Measurements from ENCODE around the gene PRXL2A.

PRXL2A gene

DNA sequence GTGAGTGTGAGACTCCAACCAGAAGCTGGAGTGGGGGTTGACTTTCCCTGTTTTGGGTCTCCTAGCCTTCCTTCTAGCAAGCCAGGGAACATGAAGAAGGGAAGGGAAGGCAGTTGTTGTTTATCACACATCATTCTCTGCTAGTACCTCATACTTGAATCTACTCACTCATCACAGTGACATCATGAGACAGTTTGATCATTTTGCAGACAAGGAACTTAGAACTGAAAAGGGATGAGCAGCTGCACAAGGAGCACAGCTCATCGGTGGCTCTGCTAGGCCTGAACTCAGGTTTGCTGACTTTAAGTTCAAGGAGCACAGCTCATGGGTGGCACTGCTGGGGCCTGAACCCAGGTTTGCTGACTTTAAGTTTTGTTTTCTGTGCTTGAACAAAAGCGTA lies 19.2 kb downstream of the PRXL2A start:
- TF ChIP-seq, protein P1, sequence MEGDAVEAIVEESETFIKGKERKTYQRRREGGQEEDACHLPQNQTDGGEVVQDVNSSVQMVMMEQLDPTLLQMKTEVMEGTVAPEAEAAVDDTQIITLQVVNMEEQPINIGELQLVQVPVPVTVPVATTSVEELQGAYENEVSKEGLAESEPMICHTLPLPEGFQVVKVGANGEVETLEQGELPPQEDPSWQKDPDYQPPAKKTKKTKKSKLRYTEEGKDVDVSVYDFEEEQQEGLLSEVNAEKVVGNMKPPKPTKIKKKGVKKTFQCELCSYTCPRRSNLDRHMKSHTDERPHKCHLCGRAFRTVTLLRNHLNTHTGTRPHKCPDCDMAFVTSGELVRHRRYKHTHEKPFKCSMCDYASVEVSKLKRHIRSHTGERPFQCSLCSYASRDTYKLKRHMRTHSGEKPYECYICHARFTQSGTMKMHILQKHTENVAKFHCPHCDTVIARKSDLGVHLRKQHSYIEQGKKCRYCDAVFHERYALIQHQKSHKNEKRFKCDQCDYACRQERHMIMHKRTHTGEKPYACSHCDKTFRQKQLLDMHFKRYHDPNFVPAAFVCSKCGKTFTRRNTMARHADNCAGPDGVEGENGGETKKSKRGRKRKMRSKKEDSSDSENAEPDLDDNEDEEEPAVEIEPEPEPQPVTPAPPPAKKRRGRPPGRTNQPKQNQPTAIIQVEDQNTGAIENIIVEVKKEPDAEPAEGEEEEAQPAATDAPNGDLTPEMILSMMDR (IDR thresholded peaks at IDR 0.05; ENCODE audit: low read depth, low read length, missing control alignments): no peak
- H3K4me3 ChIP-seq (replicated peaks; ENCODE audit: low read depth, low read length): no peak overlapping the region
- DNase-seq (ENCODE audit: extremely low read depth, low read depth): no peak

DNA sequence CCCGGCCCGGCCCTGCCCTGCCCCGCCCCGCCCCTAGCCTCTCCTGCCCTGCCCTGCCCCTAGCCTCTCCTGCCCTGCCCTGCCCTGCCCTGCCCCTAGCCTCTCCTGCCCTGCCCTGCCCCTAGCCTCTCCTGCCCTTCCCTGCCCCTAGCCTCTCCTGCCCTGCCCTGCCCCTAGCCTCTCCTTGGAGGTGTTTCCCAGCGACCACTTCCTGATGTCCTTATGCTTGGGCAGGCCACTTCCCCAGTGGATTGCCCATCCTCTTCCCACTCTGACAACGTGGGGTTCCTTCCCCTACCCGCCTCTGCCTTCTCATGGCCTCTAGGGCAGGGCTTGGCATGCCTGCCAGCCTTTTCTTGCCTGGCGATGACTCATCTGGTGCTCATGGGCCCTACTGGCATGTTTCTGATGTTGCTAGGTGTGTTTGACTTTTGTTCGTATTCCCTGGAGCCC lies 21.2 kb downstream of the PRXL2A start:
- DNase-seq (ENCODE audit: extremely low read depth, low read depth): no peak
- no peak overlapping the region for H3K4me3 ChIP-seq (replicated peaks; ENCODE audit: low read depth, low read length)
- TF ChIP-seq, protein P1 (IDR thresholded peaks at IDR 0.05; ENCODE audit: low read depth, low read length, missing control alignments): no peak

DNA sequence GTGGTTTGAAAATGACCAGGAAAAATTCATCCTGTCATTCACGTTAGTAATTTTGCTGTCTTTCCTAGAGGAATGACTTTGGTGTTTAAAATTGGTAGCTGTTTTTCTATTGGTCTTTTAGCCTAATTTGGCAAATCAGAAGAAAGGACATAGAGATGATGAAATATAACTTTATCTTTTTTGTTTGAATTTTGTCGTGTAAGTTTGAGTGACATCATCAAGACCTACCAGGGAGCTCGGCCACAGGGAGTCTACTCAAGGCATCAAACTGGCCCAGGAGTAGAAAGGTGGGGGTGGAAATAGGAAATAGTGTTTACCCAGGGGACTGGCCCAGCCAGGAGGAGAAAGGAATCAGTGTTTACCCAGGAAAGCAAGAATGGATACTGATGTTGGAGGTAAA lies 24.8 kb downstream of the PRXL2A start:
- no peak for DNase-seq (ENCODE audit: extremely low read depth, low read depth)
- TF ChIP-seq, protein P1 (IDR thresholded peaks at IDR 0.05; ENCODE audit: low read depth, low read length, missing control alignments): no peak
- H3K4me3 ChIP-seq (replicated peaks; ENCODE audit: low read depth, low read length): no peak overlapping the region

DNA sequence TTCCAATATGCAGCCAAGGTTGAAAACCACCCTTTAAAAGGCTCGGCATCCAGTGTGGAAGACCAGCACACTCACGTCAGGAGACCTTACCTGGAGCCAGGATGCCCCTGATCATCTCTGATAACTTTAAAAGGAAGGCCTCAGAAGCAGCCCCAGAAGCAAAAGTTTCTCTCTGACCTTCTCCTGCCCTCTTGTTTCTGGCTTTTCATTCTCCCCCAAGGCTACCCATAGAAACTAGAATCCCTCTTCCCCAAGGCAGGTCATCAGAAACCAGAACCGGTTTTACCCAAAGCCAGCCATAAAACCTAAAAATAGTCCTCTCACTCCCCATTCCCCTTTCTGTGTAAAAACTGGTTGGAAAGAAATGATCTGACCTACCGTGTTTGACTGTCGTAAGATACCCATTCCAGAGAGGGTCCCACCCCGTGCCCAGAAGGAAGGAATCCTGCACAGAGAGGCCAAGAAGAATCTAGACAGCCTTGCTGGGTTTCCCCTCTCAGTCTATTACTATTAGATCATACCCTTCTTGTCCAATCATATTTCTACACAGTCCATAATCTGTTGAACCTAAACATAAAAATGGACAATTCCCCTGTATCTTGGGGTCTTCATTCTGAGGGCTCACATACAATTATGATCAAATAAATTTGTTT lies 28.2 kb downstream of the PRXL2A start:
- no peak overlapping the region for H3K4me3 ChIP-seq (replicated peaks; ENCODE audit: low read depth, low read length)
- no peak for DNase-seq (ENCODE audit: extremely low read depth, low read depth)
- TF ChIP-seq, protein P1 (IDR thresholded peaks at IDR 0.05; ENCODE audit: low read depth, low read length, missing control alignments): no peak

DNA sequence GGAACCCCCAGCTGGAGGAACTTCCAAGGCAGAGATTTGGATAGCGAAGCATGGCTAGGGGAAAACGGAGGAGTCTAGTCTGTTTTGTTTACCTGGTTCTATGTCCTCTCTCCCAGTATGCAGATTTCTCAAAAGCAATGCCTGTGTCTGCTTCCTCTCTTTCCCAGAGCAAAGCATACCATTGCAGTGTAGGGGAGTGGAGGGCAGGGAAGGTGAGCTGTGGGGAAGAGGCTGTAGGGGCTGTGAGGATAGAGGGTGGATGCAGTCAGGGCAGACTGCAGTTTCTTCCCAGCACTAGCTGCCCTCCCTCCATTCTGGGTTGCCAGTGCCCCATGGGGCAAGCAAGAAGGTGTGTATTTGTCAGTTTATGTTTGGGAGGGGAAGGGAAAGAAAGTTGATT lies 28.9 kb downstream of the PRXL2A start:
- no peak overlapping the region for H3K4me3 ChIP-seq (replicated peaks; ENCODE audit: low read depth, low read length)
- DNase-seq (ENCODE audit: extremely low read depth, low read depth): no peak
- TF ChIP-seq, protein P1 (IDR thresholded peaks at IDR 0.05; ENCODE audit: low read depth, low read length, missing control alignments): no peak

DNA sequence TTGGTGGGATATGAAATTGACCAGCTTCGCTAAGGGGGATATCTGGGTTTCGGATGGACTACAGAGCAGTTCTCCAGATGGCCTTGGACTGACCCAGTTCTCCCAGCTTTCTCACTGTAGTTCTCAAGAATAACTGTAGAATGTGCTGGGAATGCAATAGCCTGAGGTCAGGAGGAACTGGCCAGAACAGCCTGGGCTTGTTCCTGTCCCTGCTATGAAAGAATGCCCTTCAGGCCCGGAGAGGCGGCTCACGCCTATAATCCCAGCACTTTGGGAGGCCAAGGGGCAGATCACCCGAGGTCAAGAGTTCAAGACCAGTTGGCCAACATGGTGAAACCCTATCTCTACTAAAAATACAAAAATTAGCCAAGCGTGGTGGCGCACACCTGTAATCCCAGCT lies 33.5 kb downstream of the PRXL2A start:
- H3K4me3 ChIP-seq (replicated peaks; ENCODE audit: low read depth, low read length): no peak overlapping the region
- TF ChIP-seq, protein P1 (IDR thresholded peaks at IDR 0.05; ENCODE audit: low read depth, low read length, missing control alignments): no peak
- no peak for DNase-seq (ENCODE audit: extremely low read depth, low read depth)

DNA sequence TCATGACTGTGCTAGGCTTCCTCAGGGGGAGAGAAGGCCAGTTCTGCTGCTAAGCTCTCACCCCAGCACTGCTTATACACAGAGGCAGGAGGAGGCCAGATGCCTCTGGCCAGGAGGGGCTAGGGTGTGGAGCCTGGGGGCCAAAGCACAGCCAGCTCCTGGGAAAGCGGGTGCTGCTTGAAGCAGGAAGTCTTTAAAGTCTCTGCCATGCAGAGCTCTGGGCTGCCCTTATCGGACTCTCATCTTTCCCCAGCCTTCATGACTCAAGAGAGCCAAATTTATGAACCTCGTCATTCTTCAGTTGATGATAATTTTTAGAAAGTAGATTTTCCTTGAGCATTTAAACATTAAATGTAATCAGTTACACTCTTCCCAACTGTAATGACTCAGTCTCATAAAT lies 34.5 kb downstream of the PRXL2A start:
- TF ChIP-seq, protein P1 (IDR thresholded peaks at IDR 0.05; ENCODE audit: low read depth, low read length, missing control alignments): no peak
- no peak for DNase-seq (ENCODE audit: extremely low read depth, low read depth)
- no peak overlapping the region for H3K4me3 ChIP-seq (replicated peaks; ENCODE audit: low read depth, low read length)

Measured in HFF-Myc (cell line).